Keratinocyte (primary cell): ENCODE results near the gene ITGB5. TPM values are rescaled to one million over a fixed set of nuclear protein-coding genes. Genes with fewer than 3 reads are reported as not detected.

Source experiments
- DNase-seq: peaks from one replicate; pipeline ENCODE4 v3.0.0-alpha.2; 2011; ENCODE audit warnings: low read depth, missing footprints, low spot score
- FAIRE-seq: peaks from 2 replicates; lab custom pipeline; 2011; peaks lifted over from hg19 to GRCh38; lab: Jason Lieb, UNC
- H2AFZ ChIP-seq: 2 replicates; pipeline ENCODE4 v1.6.0; 2012; ENCODE audit warnings: low read length, control low read depth, inconsistent platforms; ENCODE audit not compliant: control insufficient read depth
- H3K27ac ChIP-seq: 2 replicates; pipeline ENCODE4 v1.5.1; 2011; ENCODE audit warnings: low read length; ENCODE audit not compliant: control insufficient read depth, insufficient read depth
- H3K27me3 ChIP-seq: 3 replicates; pipeline ENCODE4 v1.6.0; 2011; ENCODE audit warnings: low read length; ENCODE audit not compliant: control insufficient read depth, insufficient read depth; ENCODE audit errors: extremely low read depth
- H3K36me3 ChIP-seq, 2 experiments: 2 replicates in 1 of 2; 3 replicates in 1 of 2; pipeline ENCODE4 v1.5.1; 2011; ENCODE audit warnings: low read length in 2 of 2, mild to moderate bottlenecking in 1 of 2; ENCODE audit not compliant: control insufficient read depth in 2 of 2, insufficient read depth in 2 of 2; ENCODE audit errors: extremely low read depth in 1 of 2
- H3K4me1 ChIP-seq: 3 replicates; pipeline ENCODE4 v1.5.1; 2011; ENCODE audit warnings: low read length; ENCODE audit not compliant: control insufficient read depth, insufficient read depth; ENCODE audit errors: extremely low read depth
- H3K4me2 ChIP-seq: 3 replicates; pipeline ENCODE4 v1.6.0; 2011; ENCODE audit warnings: low read depth, low read length; ENCODE audit not compliant: control insufficient read depth, insufficient read depth; ENCODE audit errors: extremely low read depth
- H3K4me3 ChIP-seq, 3 experiments: fragments of 200-600 bp in 1 of 3; sonication (generic) in 1 of 3; 2 replicates in 2 of 3; 3 replicates in 1 of 3; pipeline ENCODE4 v1.5.1; 2011 to 2016; ENCODE audit warnings: low read length in 3 of 3, mild to moderate bottlenecking in 3 of 3, control low read depth in 2 of 3, inconsistent platforms in 1 of 3, low read depth in 1 of 3, mixed read lengths in 1 of 3, mixed run types in 1 of 3, moderate library complexity in 1 of 3; ENCODE audit not compliant: control insufficient read depth in 2 of 3, insufficient read depth in 2 of 3; ENCODE audit errors: extremely low read depth in 1 of 3
- H3K79me2 ChIP-seq: 2 replicates; pipeline ENCODE4 v1.6.0; 2012; ENCODE audit warnings: low read length; ENCODE audit not compliant: control insufficient read depth, insufficient read depth
- H3K9ac ChIP-seq: 3 replicates; pipeline ENCODE4 v1.6.0; 2011; ENCODE audit warnings: low read length; ENCODE audit not compliant: control insufficient read depth, insufficient read depth; ENCODE audit errors: extremely low read depth
- H3K9me1 ChIP-seq: 3 replicates; pipeline ENCODE4 v1.6.0; 2011; ENCODE audit warnings: low read length; ENCODE audit not compliant: control insufficient read depth, insufficient read depth; ENCODE audit errors: extremely low read depth
- H3K9me3 ChIP-seq: 2 replicates; pipeline ENCODE4 v1.5.1; 2012; ENCODE audit warnings: low read depth, low read length; ENCODE audit not compliant: control insufficient read depth
- H4K20me1 ChIP-seq: 3 replicates; pipeline ENCODE4 v1.6.0; 2011; ENCODE audit warnings: low read length; ENCODE audit not compliant: control insufficient read depth, insufficient read depth; ENCODE audit errors: extremely low read depth
- EZH2 ChIP-seq: IDR thresholded peaks from one replicate; pipeline ENCODE4 v1.6.1; 2012; ENCODE audit warnings: inconsistent platforms, mild to moderate bottlenecking, low read length, moderate library complexity
- dilution Hi-C: fragments of 300-500 bp; cut with MboI; formaldehyde crosslinking; loops from one replicate; pipeline ENCODE4 v1.7.0; 2020; ENCODE audit warnings: low sequenced_read_pairs; ENCODE audit not compliant: extremely low pct_ligation_motif_present
- polyA plus RNA-seq, 5 experiments: library from polyadenylated mRNA; depleted of rRNA in 3 of 5; stranded (reverse) in 3 of 5; stranded (forward) in 1 of 5; unstranded in 1 of 5; fragments of >200 nt; gene quantifications; 1 replicate in 1 of 5; 2 replicates in 3 of 5; 3 replicates in 1 of 5; pipeline versions ENCODE4 v1.2.1 to v1.2.3, GENCODE V29; 2011 to 2012; ENCODE audit warnings: missing spikeins in 2 of 5, low read depth in 1 of 5, low replicate concordance in 1 of 5
- TF ChIP-seq, protein P1 (sequence below), 3 experiments: IDR thresholded peaks in 1 of 3; conservative IDR thresholded peaks in 1 of 3; optimal IDR thresholded peaks in 1 of 3; 2 replicates in 2 of 3; 3 replicates in 1 of 3; pipeline versions ENCODE3 to v1.5.1; 2011; ENCODE audit warnings: low read length in 3 of 3, mild to moderate bottlenecking in 3 of 3, moderate library complexity in 2 of 3, control low read depth in 1 of 3, inconsistent platforms in 1 of 3; ENCODE audit not compliant: insufficient read depth in 2 of 3; ENCODE audit errors: extremely low read depth in 1 of 3

Gene ITGB5
- polyA plus RNA-seq, 1 donor (not counting 4 experiments of a cell fraction or from before 2014, with no cell fraction given) = 136 TPM

DNA sequence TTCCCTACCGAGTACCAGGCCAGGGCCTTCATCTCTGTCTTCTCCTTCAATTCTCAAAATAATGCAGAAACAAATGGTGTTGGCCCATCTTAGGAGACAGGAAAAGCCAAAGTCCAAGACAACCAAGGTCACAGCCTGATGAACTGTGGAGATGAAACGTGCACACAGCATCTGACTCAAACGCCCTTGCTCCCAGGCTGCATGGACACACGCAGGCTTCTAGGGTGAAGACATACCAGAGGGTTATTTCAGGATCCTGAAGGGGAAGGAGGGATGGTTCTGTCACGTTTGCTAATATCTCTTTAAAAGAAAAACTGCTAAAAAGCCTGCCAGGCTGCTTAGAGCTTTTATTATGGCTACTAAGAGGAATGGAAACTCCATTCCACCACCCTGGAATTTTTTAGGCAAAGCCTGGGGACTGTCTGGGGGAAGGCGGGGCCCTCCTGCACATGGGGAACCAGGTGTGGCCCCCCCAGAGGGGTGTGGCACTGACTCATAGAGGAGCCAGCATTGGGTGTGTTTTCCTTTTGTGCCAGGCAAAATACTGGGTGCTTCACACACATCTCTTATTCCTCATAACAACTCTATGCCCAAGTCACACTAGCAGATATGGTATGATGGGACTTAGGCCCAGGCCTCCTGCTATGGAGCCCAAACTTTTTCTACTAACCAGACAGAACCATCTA, 94.0 kb downstream of the ITGB5 start:
- FAIRE-seq = peak; percentile 98
- DNase-seq = peak; percentile 63
- peak overlapping the region; percentile 66 for H3K9ac ChIP-seq

DNA sequence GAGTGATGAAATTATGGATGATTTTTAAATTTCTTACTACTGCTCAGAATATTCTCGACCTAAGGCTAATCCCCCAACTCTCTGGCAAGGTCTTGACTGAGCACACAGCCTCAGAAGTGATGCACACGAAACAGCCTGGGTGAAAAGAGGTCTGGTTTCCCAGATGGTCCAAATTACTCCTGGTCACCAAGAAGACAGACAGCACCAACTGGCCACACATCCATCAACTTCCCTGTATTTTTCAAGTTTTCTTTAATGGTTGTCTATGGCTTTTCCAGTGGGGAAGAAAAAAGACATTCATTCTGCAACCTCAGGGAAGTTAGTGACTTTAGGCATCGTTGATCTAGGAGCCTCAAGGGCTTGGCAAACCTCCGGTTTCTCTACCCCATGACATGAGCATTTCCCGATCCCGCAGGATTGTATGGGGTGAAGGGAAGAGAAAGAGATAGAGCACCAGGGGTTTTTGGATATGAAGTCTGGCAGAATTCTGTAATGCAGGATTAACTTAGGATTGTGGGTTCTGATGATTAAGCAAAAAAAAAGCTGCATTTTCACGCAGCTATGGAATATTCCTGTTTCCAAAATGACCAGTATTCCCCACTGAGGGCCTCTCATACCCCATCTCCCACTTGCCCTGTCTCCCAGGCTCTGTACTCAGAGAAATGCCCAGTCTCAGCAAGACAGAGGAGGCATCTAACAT, 94.7 kb downstream of the ITGB5 start:
- H3K9me1 ChIP-seq = no peaks in the 10 kb centered on the region
- DNase-seq (no peak), FAIRE-seq (peak; percentile 70)
- H4K20me1 ChIP-seq = peaks cover 7% of the 10 kb centered on the region
- peaks cover 11% of the 10 kb centered on the region for H3K79me2 ChIP-seq
- no peak for TF ChIP-seq EZH2
- TF ChIP-seq, protein P1, sequence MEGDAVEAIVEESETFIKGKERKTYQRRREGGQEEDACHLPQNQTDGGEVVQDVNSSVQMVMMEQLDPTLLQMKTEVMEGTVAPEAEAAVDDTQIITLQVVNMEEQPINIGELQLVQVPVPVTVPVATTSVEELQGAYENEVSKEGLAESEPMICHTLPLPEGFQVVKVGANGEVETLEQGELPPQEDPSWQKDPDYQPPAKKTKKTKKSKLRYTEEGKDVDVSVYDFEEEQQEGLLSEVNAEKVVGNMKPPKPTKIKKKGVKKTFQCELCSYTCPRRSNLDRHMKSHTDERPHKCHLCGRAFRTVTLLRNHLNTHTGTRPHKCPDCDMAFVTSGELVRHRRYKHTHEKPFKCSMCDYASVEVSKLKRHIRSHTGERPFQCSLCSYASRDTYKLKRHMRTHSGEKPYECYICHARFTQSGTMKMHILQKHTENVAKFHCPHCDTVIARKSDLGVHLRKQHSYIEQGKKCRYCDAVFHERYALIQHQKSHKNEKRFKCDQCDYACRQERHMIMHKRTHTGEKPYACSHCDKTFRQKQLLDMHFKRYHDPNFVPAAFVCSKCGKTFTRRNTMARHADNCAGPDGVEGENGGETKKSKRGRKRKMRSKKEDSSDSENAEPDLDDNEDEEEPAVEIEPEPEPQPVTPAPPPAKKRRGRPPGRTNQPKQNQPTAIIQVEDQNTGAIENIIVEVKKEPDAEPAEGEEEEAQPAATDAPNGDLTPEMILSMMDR (optimal IDR thresholded peaks at IDR 0.05 in 1 of 3, IDR thresholded peaks at IDR 0.05 in 1 of 3, conservative IDR thresholded peaks at IDR 0.05 in 1 of 3; ENCODE audit: extremely low read depth in 1 of 3, insufficient read depth in 2 of 3, low read length in 3 of 3) = no peak
- H2AFZ ChIP-seq = no peak overlapping the region
- dilution Hi-C loops = no loop called here
- peak overlapping the region; percentile 78 for H3K4me2 ChIP-seq
- peak overlapping the region; percentile 87 for H3K27ac ChIP-seq
- H3K9me3 ChIP-seq = no peaks in the 10 kb centered on the region
- peaks cover 8 to 35% of the 10 kb centered on the region in 2 experiments for H3K36me3 ChIP-seq
- peaks cover 35% of the 10 kb centered on the region for H3K4me1 ChIP-seq
- no peak overlapping the region for H3K4me3 ChIP-seq
- peak overlapping the region; percentile 31 for H3K9ac ChIP-seq
- H3K27me3 ChIP-seq = no peaks in the 10 kb centered on the region

More for the DNA sequence above, 94.0 kb downstream of the ITGB5 start:
- Histone ChIP-seq H4K20me1 (peaks cover 7% of the 10 kb centered on the region), H2AFZ (no peak overlapping the region), H3K79me2 (peaks cover 11% of the 10 kb centered on the region), H3K36me3 (peaks cover 8 to 37% of the 10 kb centered on the region in 2 experiments), H3K9me1 (no peaks in the 10 kb centered on the region), H3K4me1 (peaks cover 35% of the 10 kb centered on the region), H3K27me3 (no peaks in the 10 kb centered on the region), H3K27ac (peak overlapping the region; percentile 87), H3K9me3 (no peaks in the 10 kb centered on the region), H3K4me3 (no peak overlapping the region), H3K4me2 (peak overlapping the region; percentile 44)
- dilution Hi-C loops = no loop called here
- TF ChIP-seq, protein P1 (optimal IDR thresholded peaks at IDR 0.05 in 1 of 3, IDR thresholded peaks at IDR 0.05 in 1 of 3, conservative IDR thresholded peaks at IDR 0.05 in 1 of 3; ENCODE audit: extremely low read depth in 1 of 3, insufficient read depth in 2 of 3, low read length in 3 of 3) = no peak
- no peak for TF ChIP-seq EZH2
